Inflammatory macrophage (primary cell): Measurements from ENCODE around the gene RINL.
A peak's percentile ranks its signal among the peaks of the same experiment; 100 is the strongest.

Source experiments
- DNase-seq, 2 donors: peaks; one replicate each; pipeline ENCODE4 v3.0.0-alpha.2; 2020 to 2022
- total RNA-seq, 18 experiments: gene quantifications; one replicate each; lab custom pipeline; 2026; ENCODE audit warnings: mixed read lengths in 6 of 18, inconsistent platforms in 2 of 18; lab: John Stamatoyannopoulos, UW

Gene RINL, protein sequence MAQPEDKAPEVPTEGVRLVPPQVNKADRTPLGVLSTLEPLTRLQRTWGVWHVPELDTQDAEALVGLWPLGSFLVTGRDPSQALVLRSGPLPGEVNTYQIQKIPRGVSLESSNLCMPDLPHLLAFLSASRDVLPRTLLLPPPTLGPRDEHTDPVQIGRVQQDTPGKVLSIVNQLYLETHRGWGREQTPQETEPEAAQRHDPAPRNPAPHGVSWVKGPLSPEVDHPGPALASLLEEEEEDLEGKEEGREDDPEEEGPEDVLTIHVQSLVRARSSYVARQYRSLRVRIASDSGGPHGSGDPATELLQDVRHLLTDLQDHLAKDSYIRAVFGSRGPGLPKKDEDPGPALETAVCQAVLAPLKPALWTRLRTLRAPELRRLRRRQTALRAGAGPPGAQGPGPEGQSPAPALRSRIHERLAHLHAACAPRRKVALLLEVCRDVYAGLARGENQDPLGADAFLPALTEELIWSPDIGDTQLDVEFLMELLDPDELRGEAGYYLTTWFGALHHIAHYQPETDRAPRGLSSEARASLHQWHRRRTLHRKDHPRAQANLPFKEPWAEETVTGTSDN
- 1.2 to 9.8 (median 5.9) reads per million in 18 experiments for total RNA-seq

DNA sequence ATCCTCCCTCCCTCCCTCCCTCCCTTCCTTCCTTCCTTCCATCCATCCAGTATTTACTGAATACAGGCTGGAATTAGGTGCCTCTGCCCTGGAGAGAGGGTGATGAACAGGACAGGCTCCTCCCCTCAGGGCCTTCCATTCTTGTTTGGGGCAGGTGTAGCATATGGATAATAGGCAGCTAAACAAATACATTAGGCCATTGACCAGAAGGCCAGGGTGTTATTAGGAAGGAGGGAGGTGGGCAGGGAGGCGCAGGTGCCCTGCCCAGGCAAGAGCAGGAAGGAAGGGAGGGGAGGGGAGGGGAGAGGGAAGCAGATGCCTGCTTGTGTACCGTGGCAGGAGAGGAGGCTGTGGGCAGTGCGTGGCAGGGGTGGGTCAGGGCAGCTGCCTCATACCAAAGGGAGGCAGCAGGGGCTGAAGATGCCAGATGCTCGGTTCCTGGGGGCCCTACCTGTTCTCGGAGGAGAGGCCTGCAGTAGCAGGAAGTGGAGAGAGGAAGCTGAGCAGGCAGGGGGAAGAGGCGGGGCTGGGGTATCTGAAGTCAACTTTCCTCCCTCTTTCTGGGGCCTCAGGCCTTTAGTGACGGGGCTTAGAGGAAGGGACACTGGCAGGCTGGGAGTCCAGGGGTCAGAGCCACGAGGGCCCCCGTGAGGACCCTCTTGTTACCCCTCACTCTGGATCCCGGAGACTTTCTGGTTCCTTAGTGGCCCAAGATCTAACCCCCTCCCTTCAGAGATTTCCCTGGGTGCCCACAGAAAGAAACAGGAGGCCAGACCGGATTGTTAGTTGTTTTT, at the start of gene RINL:
Gene RINL, minus strand, starts transcription at position 495 of the 794 bp plus-strand sequence. CDS start 1,533 bp downstream, outside the sequence.
- peak; percentile 16 to 26 for DNase-seq

DNA sequence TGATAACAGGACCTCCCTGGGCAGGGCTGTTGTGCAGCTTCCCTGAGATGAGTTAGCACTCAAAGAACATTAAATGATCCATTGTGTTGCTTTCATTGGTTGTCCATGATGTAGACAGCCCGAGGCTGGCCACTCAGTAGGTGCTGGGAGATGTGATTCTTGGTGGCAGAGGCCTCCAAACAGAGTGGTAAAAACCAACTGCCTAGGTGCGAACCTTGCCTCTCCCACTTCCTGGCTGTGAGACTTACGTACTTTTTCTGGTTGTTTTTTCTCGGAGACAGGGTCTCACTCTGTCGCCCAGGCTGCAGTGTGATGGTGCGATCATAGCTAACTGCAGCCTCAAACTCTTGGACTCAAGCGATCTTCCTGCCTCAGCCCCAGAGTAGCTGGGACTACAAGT, 46.3 kb upstream of the RINL start:
- DNase-seq, result no peak

DNA sequence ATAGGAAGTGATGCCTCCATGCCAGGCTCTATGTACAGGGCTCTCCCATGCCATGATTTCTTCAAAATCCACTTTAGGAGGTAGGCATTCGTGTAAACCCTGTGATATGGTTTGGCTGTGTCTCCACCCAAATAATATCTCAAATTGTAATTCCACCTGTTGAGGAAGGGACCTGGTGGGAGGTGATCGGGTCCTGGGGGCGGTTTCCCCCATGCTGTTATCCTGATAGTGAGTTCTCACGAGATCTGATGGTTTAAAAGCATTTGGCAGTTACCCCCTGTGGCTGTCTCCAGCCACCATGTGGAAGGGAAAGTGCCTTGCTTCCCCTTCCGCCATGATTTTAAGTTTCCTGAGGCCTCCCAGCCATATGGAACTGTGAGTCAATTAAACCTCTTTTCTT, 44.4 kb upstream of the RINL start:
- no peak for DNase-seq

DNA sequence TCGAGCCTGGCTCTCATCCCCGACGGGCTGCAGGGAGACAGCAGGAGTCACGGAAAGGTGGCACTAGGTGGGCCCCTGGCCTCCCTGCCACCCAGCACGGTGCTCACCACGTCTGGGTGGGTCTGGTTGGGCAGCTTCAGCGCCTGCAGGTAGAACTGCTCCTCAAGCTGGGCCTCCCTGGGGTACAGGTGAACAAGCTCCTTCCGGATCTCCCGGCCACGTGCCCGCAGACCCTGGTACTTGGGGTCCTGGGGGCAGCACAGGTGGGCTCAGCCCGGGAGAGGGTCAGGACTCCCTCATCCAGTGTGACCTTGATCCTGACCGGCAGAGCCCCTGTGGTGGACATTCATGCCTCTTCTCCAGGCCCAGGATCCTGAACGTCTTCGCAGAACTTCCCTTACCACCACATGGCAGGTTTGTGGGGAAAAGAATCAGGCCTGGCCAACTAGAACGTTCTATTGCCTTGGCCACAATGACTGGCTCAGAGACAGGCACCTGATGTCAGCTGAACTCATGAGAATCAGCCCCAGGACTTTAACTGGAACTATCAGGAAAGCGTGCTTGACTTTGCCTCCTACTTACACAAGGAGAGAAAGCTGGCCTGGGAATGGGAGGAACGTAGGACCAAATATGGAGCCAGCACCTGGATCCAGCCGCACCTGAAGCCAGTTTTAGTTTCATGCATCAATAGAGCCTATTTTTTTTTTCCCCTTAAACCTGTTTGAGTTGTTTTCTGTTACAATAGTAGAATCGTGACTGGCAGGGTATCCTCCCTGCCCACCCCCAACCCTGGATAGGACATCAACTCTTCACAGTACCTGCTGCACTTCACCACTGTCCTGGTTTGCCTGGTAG, 43.6 kb upstream of the RINL start:
- no peak for DNase-seq

DNA sequence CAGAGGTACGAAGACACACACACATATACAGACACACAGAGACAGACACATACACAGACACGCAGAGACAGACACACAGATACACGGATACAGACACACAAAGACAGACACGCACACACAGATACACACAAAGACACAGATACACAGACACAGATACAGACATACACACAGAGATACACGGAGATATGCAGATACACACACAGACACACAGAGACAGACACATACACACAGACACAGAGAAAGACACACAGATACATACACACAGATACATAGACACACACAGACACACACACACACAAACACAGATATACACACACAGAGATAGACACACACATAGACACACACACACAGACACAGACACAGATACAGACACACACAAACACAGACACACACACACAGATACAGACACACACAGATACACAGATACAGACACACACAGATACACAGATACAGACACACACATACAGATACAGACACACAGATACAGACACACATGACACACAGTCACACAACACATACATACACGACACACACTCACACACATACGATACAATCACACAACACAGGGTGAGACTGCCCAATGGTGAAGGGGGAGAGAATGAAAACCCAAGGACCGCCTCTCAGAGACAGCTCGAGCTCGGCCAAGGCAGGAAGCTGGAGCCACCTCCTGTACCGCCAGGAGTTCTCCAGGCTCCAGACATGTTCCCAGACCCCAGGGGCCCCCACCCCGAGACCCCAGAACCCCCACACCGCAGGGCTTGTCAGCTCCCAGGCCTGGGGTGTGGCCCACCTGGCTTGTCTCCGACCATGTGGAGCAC, 42.7 kb upstream of the RINL start:
- no peak for DNase-seq

DNA sequence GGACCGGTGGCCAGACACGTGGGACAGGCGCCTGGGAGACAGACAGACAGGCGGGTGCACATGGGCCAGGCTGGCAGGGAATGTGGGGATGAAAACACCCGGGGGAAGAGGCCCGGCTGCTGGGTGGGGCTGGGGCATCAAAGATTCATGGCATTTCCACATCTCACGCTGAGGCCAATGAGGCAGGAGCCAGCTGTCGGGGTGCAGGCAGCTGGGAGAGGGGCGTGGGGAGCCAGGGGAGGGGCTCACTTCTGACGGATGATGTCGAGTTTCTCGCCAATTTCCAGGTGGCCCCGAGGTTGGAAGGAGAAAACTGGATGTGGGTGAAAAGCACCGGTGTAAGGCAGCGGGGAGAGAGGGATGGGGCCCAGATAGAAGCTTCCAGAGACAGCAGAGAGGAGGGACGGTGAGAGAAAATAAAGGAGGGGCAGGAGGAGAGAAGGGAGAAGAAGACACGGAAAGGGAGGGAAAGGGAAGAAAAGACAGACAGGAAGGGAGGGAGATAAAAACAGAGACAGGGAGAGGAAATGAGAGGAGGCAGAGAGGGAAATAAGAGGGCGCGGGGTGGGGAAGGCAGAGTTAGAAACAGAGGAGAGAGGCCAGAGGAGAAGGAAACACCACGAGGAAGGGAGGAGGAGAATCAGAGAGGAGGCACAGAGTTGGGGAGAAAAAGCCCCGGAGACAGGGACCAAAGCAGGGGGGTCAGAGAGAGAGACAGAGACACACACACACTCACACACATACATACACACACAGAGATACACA, 41.9 kb upstream of the RINL start:
- DNase-seq, result no peak

DNA sequence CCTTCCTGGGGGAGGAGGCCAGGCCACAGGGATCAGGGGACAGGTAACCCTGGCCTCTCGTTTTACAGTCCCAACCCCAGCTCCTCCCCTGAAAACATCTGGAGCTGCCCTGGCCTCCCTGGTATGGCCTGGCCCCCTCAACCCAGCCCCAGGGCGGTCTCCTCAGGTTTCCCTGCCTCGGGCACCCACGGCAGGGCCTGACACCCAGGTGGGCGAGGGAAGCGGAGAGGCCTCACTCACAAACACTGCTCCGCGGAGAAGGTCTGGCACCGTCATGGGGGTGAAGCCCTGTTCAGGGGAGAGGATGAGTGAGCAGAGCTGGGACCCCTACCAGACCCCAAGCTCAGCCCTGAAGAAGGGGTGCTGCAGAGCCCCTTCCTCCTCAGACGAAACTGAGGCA, 40.5 kb upstream of the RINL start:
- DNase-seq, result no peak

DNA sequence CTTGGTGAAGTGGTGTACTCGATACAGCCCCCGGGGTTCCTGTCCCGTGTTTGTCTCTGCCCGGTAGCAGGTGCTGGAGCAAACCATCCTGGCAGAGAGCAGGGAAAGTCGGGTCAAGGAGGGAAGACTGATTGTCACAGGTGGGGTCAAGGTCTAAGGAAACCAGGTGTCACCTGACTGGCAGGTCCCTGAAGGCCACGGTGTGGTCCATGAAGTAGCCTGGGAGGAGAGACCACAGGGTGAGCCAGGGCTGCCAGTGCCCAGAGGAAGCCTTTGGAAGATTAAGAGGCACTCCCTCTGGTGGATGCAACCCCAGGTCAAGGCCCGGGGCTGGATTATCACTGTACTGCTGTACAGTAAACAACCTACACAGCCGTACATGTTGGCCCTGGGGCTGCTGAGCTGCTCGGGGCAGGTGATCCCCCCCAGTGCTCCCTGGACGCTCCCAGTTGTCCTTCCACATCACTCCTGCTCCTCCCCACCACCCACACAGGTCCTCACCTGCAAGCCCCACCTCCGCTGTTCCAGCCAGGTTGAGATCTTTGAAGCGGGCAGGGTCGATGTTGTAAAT, 39.9 kb upstream of the RINL start:
- DNase-seq, result no peak

DNA sequence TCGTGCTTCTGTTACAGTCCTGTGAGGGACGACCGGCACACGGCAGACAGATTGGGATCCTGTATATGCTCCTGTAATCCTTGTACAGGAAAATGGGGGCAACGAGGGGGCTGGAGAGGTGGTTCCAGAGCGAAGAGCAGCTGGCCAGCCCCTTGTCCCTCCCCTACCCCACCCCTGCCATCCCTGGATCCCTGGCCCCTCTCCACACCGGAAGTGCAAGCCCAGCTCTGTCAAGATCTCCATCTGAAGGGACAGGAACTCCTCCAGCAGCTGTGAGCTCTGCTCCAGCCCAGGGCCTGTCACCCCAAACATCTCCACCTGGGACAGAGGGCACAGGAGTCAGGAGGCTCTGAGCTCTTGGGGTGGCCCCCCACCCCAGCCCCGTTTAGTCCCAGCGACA, 39.4 kb upstream of the RINL start:
- no peak for DNase-seq

DNA sequence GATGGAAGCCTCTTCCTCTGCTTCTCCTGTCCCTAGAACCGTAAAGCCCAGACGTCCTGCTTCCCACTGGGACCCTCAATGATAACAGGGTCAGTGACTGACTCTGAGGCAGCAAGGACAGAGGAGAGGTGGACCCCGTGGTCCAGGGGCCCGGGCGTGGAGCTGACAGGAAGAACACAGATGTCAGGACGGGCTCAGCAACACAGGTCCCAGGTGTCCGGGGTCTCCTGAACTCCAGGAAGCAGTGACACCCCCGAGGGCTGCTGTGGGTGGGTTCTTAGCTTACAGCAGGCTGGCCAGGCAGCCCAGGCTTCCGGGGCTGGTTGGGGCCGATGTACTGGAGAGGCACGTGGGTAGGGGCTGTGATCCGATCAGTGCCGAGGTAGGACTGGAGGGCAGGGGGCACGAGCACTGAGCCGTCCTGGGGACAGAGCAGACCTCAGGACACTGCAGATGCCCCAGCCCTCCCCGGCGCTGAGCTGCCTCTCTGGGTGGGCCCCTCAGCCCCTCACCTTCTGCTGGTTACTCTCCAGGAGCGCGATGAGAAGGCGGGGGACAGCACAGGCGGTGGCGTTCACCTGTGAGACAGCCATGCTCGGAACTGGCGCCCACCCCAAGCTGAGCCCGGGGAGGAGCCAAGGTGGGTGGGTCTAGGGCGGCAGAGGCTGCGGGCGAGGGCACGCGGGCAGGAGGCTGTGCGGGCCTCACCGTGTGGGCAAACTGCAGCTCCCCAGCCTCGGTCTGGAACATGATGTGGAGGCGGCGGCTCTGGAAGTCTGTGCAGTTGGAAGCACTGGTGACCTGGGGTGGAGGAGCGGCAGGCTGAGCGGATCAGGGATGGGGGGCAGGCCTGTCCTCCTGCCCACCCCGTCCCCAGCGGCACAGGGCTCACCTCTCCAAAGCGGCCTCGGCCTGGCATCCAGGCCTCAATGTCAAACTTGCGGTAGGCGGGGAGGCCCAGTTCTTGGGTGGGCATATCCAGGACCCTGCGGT, 37.5 kb upstream of the RINL start:
- DNase-seq, result no peak

DNA sequence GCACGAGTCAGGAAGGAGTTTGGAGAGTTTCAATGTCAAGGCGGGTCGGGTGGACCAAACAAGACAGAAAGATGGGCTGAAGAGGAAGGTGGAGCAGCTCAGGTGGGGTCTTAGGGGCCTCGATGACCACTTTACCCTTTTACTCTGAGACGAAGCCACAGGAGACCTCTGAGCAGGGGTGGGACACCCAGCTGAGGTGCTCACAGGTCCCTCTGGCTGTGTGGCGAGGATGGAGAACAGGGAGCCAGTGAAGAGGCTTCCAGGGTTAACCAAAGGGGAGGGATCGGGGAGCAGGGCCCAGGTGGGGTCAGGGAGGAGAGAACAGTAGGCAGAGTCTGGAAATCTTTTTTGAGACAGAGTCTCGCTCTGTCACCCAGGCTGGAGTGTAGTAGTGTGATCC, 35.9 kb upstream of the RINL start:
- no peak for DNase-seq

DNA sequence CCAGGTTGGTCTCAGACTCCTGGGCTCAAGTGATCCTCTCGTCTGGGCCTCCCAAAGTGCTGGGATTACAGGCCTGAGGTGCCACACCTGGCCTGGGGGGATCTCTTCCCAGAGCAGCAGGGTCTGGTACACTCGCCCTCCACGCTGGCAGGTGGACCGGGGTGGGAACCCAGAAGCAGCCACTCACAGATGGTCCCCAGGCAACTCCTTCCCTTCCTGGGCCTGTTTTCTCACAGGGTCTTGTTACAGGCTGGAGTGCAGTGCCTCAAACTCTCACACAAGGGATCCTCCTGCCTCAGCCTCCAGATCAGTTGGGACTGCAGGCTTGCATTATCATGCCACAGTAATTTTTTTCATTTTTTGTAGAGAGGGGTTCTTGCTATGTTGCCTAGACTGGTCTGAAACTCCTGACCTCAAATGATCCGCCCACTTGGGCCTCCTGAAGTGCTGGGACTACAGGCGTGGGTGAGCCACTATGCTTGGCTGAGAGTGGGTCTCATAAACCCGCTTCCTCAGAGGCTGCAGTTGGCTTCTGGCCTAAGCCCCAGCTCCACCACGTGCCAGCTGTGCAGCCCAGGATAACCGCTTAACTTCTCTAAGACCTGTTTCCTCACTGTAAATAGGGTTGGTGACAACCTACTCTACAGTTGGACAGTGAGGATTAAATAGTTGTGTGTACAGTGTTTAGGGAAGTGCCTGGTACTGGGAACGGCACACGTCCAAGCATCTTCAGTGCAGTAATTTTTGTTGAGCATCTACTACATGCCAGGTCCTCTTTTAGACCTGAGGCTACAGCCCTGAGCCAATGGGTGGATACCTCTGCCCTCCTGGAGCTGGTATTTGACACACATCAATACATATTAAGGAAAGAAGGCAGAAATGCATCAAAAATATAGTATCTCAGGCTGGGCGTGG, 34.8 kb upstream of the RINL start:
- DNase-seq, result peak; percentile 89 to 96

DNA sequence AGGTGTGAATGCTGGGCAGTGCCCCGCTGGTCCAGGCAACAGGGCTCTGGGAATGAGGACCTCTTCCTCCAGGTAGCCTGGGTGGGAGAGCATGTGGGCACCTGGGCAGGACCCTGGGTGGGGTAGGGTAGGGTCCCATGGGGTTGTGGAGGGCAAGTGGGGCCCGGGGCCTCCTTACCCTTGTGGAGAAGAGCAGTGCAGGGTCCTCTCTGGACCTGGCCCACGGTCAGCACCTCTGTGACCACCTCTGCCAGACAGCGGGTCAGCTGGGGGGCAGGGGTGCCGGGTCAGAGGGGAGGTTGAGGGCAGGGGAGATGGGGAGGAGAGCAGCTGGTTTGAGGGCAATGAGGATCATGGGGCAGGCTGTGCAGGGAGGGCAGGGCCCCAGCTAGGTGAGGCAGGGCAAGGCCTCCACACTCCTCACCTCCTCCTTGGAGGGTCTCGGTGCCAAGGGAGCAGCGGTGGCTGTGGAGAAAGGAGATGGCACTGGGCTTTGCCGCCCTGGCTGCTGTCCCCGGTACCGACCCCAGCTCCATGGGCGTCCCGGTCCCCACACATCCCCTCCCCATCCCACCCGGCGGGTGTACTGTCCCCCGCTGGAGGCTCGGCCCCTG, 33.4 kb upstream of the RINL start:
- no peak for DNase-seq

DNA sequence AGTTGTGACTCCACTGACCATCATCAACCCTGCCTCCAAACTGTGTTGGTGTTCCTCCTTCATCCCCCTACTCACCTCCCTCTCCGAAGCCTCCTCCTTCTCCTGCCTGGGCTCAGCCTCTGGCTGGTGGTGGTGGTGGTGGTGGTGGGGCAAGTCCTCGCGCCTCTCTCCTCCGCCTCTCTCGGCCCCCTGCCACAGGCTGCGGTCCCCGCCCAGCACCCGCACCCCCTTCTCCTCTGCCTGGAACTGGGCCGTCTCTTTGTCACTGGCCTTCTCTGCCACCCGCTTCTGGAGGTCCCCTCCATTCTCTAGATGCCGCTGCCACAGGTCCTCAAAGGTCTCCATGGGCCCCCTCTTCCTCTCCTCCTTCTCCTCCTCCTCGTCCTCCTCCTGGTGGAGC, 32.4 kb upstream of the RINL start:
- no peak for DNase-seq

DNA sequence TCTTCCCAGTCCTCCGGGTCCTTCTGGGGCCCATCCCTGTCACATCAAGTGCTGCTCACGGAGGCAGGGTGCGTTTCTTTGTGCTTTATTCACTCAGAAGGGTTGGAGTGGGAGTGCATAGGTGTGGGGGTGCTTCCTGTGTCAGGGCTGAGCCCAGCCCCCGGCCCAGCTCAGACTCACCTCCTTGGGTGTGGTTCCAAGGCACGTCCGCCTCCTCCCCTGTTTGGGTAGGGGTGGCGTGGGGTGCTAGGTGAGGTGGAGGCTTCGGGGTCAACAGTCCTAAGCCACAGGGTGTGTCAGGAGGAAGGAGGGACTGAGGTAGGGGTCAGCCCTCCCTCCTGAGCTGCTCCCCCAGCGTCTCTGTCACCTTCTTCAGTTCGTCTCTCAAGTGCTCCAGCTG, 30.8 kb upstream of the RINL start:
- no peak for DNase-seq

DNA sequence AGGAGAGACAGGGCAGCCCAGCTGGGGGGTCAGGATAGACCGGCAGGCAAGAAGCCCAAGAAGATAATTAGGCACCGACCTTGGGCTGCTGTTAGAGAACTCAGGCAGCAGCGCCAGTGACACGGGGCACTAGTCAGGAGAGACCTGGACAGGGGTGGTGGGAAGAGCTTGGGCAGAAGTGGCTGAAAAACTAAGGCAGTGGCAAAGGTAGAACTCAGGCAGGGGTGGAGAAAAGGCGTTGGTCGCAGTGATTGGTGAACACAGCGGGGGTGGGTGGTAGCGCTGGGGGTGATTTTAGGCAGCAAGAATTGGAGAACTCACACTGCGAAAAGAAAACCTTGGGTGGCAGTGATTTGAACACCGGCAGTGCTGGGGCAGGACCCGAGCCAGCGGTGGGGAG, 29.6 kb upstream of the RINL start:
- no peak for DNase-seq

DNA sequence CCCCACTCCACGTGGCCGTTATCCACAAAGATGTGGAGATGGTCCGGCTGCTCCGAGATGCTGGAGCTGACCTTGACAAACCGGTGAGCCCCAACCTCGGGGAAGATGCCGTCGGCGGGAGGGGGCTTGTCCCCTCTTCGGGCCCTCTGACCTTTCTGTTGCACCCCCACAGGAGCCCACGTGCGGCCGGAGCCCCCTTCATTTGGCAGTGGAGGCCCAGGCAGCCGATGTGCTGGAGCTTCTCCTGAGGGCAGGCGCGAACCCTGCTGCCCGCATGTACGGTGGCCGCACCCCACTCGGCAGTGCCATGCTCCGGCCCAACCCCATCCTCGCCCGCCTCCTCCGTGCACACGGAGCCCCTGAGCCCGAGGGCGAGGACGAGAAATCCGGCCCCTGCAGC, 29.2 kb upstream of the RINL start:
- no peak for DNase-seq

DNA sequence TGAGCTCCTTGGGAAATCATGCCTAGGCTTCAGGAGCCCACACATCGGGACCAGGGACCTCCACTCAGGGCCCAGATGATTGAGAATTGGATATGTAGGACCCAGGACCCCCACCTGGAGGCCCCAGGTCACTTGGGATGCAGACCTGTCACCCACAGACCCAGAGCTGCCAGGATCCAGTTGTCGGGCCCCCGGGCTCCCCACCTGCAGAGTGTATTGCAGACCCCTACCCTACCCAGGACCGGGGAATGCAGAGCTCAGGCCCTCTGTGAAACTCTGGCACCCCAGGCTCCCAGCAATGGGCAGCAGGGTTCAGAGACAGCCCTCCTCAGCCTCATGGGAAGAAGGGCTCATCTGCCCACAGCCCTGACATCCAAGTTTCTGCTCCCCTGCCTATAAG, 27.5 kb upstream of the RINL start:
- DNase-seq, result no peak
